ENCODE results near the gene LRRC56. TPM values are rescaled to one million over a fixed set of nuclear protein-coding genes. Genes with fewer than 3 reads are reported as not detected.

LRRC56 gene
- total RNA-seq, 1 experiment from 2014 or later, result 3.4 TPM

DNA sequence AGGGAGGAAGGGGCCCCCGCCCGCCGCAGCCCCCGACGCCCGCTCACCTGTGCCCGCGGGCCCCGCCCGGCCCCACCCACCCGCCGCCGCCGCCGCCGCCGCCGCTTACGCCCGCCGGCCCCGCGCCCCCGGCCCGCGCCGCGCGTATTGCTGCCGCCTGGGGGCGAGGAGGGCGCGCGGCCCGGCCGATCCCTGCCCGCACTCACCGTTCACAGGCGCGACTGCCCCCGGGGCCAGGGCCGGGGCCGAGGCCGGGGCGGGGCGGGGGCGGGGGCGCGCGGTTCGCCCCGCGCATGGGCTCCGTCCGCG lies 2.2 kb upstream of the LRRC56 start:
- ChIA-PET POLR2A (interaction anchor here (1.6 kb wide), 1 partner anchor 19 kb away, joined by 5 read pairs; no protein-coding TSS in a partner anchor), CTCF (interaction anchor here (1.2 to 3.1 kb wide), 5 partner anchors 16 to 284 kb away, joined by 3 to 22 read pairs (median 4); partner anchors contain the start of gene RNH1)
- no peaks in the 10 kb centered on the region for H3K4me1 Mint-ChIP-seq
- DNase-seq (ENCODE audit: low spot score), result no peak
- H3K4me3 Mint-ChIP-seq, result no peak overlapping the region
- H3K9me3 Mint-ChIP-seq, result no peaks in the 10 kb centered on the region
- TF ChIP-seq NFATC4 (CRISPR knock-in tag; IDR thresholded peaks at IDR 0.05) (no peak), SOX15 (CRISPR knock-in tag; IDR thresholded peaks at IDR 0.05) (no peak)
- H3K27ac Mint-ChIP-seq, result no peak overlapping the region
- ATAC-seq, result peak; percentile 9
- H3K27me3 Mint-ChIP-seq (ENCODE audit: low read depth), result peaks cover 22% of the 10 kb centered on the region
- H3K36me3 Mint-ChIP-seq, result peaks cover 5% of the 10 kb centered on the region; the same call in 1 of the 2 replicates

DNA sequence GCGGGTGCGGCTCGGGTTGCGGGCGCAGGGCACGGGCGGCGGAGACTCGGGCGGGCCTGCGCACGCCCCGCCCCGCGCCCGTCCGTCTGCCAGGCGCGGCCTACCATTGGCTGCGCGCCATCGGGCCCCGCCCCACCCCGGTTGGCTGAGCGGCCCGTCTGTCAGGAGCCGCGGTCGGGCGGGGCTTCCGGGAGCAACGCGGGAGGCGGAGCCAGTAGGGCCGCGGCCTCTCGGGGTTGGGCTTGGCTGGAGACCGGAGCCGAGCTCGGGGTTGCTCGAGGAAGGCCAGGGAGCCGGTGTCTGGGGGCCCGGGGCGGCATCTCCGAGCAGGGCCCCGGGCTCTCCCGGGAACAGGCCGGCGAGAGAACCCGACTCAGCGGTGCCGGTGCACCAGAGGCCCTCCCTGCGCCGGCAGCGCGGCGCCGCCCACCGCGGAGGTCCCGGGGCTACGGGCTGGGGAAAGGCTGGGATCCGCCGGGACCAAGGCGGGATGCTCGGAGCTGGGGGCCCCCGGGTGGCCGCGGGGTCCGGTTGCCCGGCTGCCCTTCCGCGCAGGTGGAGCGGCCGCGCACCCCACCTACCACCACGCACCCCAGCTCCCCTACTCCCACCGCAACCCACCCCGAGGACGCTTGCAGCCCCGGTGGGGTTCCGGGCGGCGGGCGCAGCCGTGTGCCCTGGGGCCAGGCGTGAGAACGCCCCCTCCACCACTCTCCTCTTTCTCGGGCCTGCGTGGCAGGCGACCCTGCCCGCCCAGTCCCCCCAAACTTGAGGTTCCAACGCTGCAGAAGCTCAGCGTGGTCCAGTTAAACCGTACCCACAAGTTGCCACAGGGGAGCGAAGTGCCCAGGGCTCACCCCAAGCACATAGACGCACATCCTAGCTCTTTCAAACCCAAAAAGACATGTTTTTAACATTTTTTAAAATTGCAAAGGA lies 1.5 kb upstream of the LRRC56 start, which contains the start of gene HRAS:
HRAS (minus strand) TSS at position 58 of the 936 bp plus-strand sequence.
- no peaks in the 10 kb centered on the region for H3K4me1 Mint-ChIP-seq
- CTCF ChIA-PET, result interaction anchor here (1.2 to 3.1 kb wide), 6 partner anchors 17 to 285 kb away, joined by 3 to 22 read pairs (median 4); partner anchors contain the start of gene RNH1
- H3K27me3 Mint-ChIP-seq (ENCODE audit: low read depth), result peaks cover 22% of the 10 kb centered on the region

More for the DNA sequence above, 1.5 kb upstream of the LRRC56 start, which contains the start of gene HRAS:
- no peak within 1 kb of the TSS; the same call in 1 of the 2 replicates for H3K27ac Mint-ChIP-seq
- peak; percentile 95 for DNase-seq (ENCODE audit: low spot score)
- peaks cover 5% of the 10 kb centered on the region; the same call in 1 of the 2 replicates for H3K36me3 Mint-ChIP-seq
- POLR2A ChIA-PET, result interaction anchor here (0.6 to 1.6 kb wide), 2 partner anchors 19 to 119 kb away, joined by 4 to 5 read pairs; no protein-coding TSS in a partner anchor
- no peaks in the 10 kb centered on the region for H3K9me3 Mint-ChIP-seq
- peak; percentile 73; the same call in 1 of the 2 replicates for TF ChIP-seq HMGXB4 (CRISPR knock-in tag; IDR thresholded peaks at IDR 0.05)
- TF ChIP-seq ETV6 (CRISPR knock-in tag; IDR thresholded peaks at IDR 0.05), result 0 out of 2 replicates have a peak, but pooled peaks have one; percentile 21
- TF ChIP-seq NFYB (CRISPR knock-in tag; conservative IDR thresholded peaks at IDR 0.05; ENCODE audit: low read depth), result peak; percentile 97
- TF ChIP-seq ZNF263 (CRISPR knock-in tag; IDR thresholded peaks at IDR 0.05; ENCODE audit: low read depth), result peak; percentile 40; the same call in 1 of the 2 replicates
- no peak for TF ChIP-seq IRF2 (CRISPR knock-in tag; IDR thresholded peaks at IDR 0.05; ENCODE audit: borderline replicate concordance, low read depth)
- TF ChIP-seq ATF1 (CRISPR knock-in tag; IDR thresholded peaks at IDR 0.05), result 0 out of 2 replicates have a peak, but pooled peaks have one; percentile 56
- TF ChIP-seq GABPB1 (CRISPR knock-in tag; IDR thresholded peaks at IDR 0.05), result peak; percentile 39; the same call in 1 of the 2 replicates
- TF ChIP-seq, protein P1, sequence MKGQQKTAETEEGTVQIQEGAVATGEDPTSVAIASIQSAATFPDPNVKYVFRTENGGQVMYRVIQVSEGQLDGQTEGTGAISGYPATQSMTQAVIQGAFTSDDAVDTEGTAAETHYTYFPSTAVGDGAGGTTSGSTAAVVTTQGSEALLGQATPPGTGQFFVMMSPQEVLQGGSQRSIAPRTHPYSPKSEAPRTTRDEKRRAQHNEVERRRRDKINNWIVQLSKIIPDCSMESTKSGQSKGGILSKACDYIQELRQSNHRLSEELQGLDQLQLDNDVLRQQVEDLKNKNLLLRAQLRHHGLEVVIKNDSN (CRISPR knock-in tag; IDR thresholded peaks at IDR 0.05), result no peak
- peak; percentile 93 for TF ChIP-seq SP1 (CRISPR knock-in tag; conservative IDR thresholded peaks at IDR 0.05)
- peak; percentile 55; the same call in 1 of the 2 replicates for TF ChIP-seq FOXK1 (CRISPR knock-in tag; IDR thresholded peaks at IDR 0.05)
- TF ChIP-seq TEAD1 (CRISPR knock-in tag; IDR thresholded peaks at IDR 0.05), result peak; percentile 57; the same call in 1 of the 2 replicates
- TF ChIP-seq ZNF317 (CRISPR knock-in tag; IDR thresholded peaks at IDR 0.05; ENCODE audit: borderline replicate concordance, low read depth), result no peak
- TF ChIP-seq ARID4B (CRISPR knock-in tag; IDR thresholded peaks at IDR 0.05; ENCODE audit: borderline replicate concordance), result peak; percentile 64; the same call in 1 of the 2 replicates
- peak; percentile 92 for ATAC-seq
- H3K4me3 Mint-ChIP-seq, result peak within 1 kb of the TSS; percentile 87
